HG02970 (cell line): ENCODE measurements around the gene HS6ST3.
"Not testable (repeated sequence)": the region's sequence is repeated elsewhere in the genome, so short reads cannot be mapped to it uniquely, and the experiment has no call there.

ENCODE experiments used
- ATAC-seq: cut with Tn5 transposase; IDR thresholded peaks from one replicate; pipeline ENCODE4 v1.9.1; 2021; ENCODE audit warnings: mild to moderate bottlenecking, moderate library complexity, moderate number of reproducible peaks; ENCODE audit not compliant: unreplicated experiment, low FRiP score

HS6ST3 gene

GRCh38 chr13:96771486-96772367, 681.8 kb downstream of the HS6ST3 start:
- peak; percentile 81 for ATAC-seq

GRCh38 chr13:96772426-96772825, 682.5 kb downstream of the HS6ST3 start:
- ATAC-seq: no peak

GRCh38 chr13:96778302-96778701, 688.4 kb downstream of the HS6ST3 start:
- not testable (repeated sequence) for ATAC-seq

- ATAC-seq: no peak
Observed at GRCh38 chr13:96779691-96780090, 689.8 kb downstream of the HS6ST3 start.

- no peak for ATAC-seq
Observed at GRCh38 chr13:96780105-96780504, 690.2 kb downstream of the HS6ST3 start.

GRCh38 chr13:96781141-96781540, 691.2 kb downstream of the HS6ST3 start:
- ATAC-seq: no peak

GRCh38 chr13:96782186-96782585, 692.3 kb downstream of the HS6ST3 start:
- ATAC-seq: no peak

GRCh38 chr13:96783057-96783456, 693.1 kb downstream of the HS6ST3 start:
- no peak for ATAC-seq

GRCh38 chr13:96783511-96783910, 693.6 kb downstream of the HS6ST3 start:
- no peak for ATAC-seq

GRCh38 chr13:96785986-96786385, 696.1 kb downstream of the HS6ST3 start:
- ATAC-seq: no peak

GRCh38 chr13:96792188-96792587, 702.3 kb downstream of the HS6ST3 start:
- no peak for ATAC-seq

- no peak for ATAC-seq
Observed at GRCh38 chr13:96792736-96793403, 703.0 kb downstream of the HS6ST3 start.

GRCh38 chr13:96793404-96793755, 703.5 kb downstream of the HS6ST3 start:
- ATAC-seq: no peak

- ATAC-seq: no peak
Observed at GRCh38 chr13:96794669-96795068, 704.8 kb downstream of the HS6ST3 start.

- no peak for ATAC-seq
Observed at GRCh38 chr13:96795670-96796069, 705.8 kb downstream of the HS6ST3 start.

GRCh38 chr13:96796091-96796633, 706.3 kb downstream of the HS6ST3 start:
- ATAC-seq: no peak

- ATAC-seq: no peak
Observed at GRCh38 chr13:96797136-96797535, 707.2 kb downstream of the HS6ST3 start.

- ATAC-seq: no peak
Observed at GRCh38 chr13:96803456-96804100, 713.7 kb downstream of the HS6ST3 start.

GRCh38 chr13:96804174-96804573, 714.3 kb downstream of the HS6ST3 start:
- ATAC-seq: no peak

GRCh38 chr13:96806746-96807145, 716.8 kb downstream of the HS6ST3 start:
- ATAC-seq: no peak
